ENCODE results near the gene CCNB2. TPM values are rescaled to one million over a fixed set of nuclear protein-coding genes. Genes with fewer than 3 reads are reported as not detected.

CCNB2 gene
- total RNA-seq, 1 experiment from 2014 or later, result 67.6 TPM

Small RNA genes within 50 kb of the gene (microRNA-seq; reads per million reads assigned to microRNA genes)
- 8.9 reads per million, percentile 27 among the genes with 10 or more reads in this experiment for gene MIR2116 (ENCODE audit: unreplicated experiment)

Other genes with a start within 250 kb of the CCNB2 start
- gene SLTM, start 171.5 kb upstream of the CCNB2 start, total RNA-seq (2021; ENCODE audit: unreplicated experiment), result 75.7 TPM
- 37.2 TPM for gene RNF111, start 117.5 kb upstream of the CCNB2 start, total RNA-seq (2021; ENCODE audit: unreplicated experiment)
- gene LDHAL6B, start 101.7 kb downstream of the CCNB2 start, total RNA-seq (2021; ENCODE audit: unreplicated experiment), result not detected